Liver (tissue), 9 donors: Measurements from ENCODE around the gene WDR31. TPM values are rescaled to one million over a fixed set of nuclear protein-coding genes. Genes with fewer than 3 reads are reported as not detected.

Experiments used
- DNase-seq: peaks from one replicate; pipeline ENCODE4 v3.0.0-alpha.2; 2017; ENCODE audit warnings: low spot score
- H3K27ac ChIP-seq, 2 donors: one replicate each; pipeline ENCODE4 v1.7.0; 2013; ENCODE audit warnings: inconsistent platforms in 2 of 2, low read length in 2 of 2, control low read depth in 1 of 2, low read depth in 1 of 2, mild to moderate bottlenecking in 1 of 2
- H3K27me3 ChIP-seq, 4 donors: one replicate each; pipeline versions ENCODE4 v1.6.1 to v1.7.0; 2013; ENCODE audit warnings: low read length in 3 of 4, inconsistent platforms in 1 of 4, mild to moderate bottlenecking in 1 of 4, moderate library complexity in 1 of 4; ENCODE audit not compliant: control insufficient read depth in 4 of 4, insufficient read depth in 4 of 4
- H3K36me3 ChIP-seq, 4 donors: one replicate each; pipeline versions ENCODE4 v1.6.1 to v1.7.0; 2013; ENCODE audit warnings: low read length in 3 of 4, mild to moderate bottlenecking in 3 of 4, low read depth in 1 of 4, moderate library complexity in 1 of 4; ENCODE audit not compliant: control insufficient read depth in 4 of 4, insufficient read depth in 3 of 4
- H3K4me1 ChIP-seq, 4 donors: one replicate each; pipeline versions ENCODE4 v1.6.1 to v1.7.0; 2013; ENCODE audit warnings: low read length in 3 of 4, mild to moderate bottlenecking in 3 of 4, moderate library complexity in 1 of 4; ENCODE audit not compliant: control insufficient read depth in 4 of 4, insufficient read depth in 4 of 4
- H3K4me3 ChIP-seq, 3 donors: one replicate each; pipeline versions ENCODE4 v1.6.1 to v1.7.0; 2013; ENCODE audit warnings: low read length in 3 of 3, control low read depth in 1 of 3, low read depth in 1 of 3, mild to moderate bottlenecking in 1 of 3
- H3K9ac ChIP-seq, 2 donors: one replicate each; pipeline ENCODE4 v1.7.0; 2013; ENCODE audit warnings: low read length in 2 of 2, mild to moderate bottlenecking in 2 of 2, moderate library complexity in 2 of 2, control low read depth in 1 of 2, low read depth in 1 of 2
- H3K9me3 ChIP-seq, 4 donors: one replicate each; pipeline versions ENCODE4 v1.6.1 to v1.7.0; 2013; ENCODE audit warnings: low read length in 3 of 4; ENCODE audit not compliant: control insufficient read depth in 4 of 4
- CTCF ChIP-seq: fragments of 150-350 bp; IDR thresholded peaks from 2 replicates; pipeline ENCODE4 v1.5.1; 2017; ENCODE audit warnings: improper control_type of control experiment, low read depth, low read length; ENCODE audit not compliant: missing input control
- EGR1 ChIP-seq, 2 donors: IDR thresholded peaks; 2 replicates each; pipeline ENCODE4 v1.6.1; 2016 to 2018; ENCODE audit warnings: antibody characterized with exemption in 2 of 2, low read depth in 2 of 2
- FOXA1 ChIP-seq: IDR thresholded peaks from 2 replicates; pipeline ENCODE4 v1.6.1; 2016; ENCODE audit warnings: antibody characterized with exemption
- GABPA ChIP-seq, 2 donors: IDR thresholded peaks in 1 of 2; conservative IDR thresholded peaks in 1 of 2; 2 replicates each; pipeline ENCODE4 v1.6.1; 2016; ENCODE audit warnings: antibody characterized with exemption in 2 of 2, mild to moderate bottlenecking in 1 of 2, moderate library complexity in 1 of 2
- JUND ChIP-seq, 2 donors: IDR thresholded peaks; 2 replicates each; pipeline ENCODE4 v1.6.1; 2016; ENCODE audit warnings: antibody characterized with exemption in 2 of 2
- MAX ChIP-seq: IDR thresholded peaks from 2 replicates; pipeline ENCODE4 v1.6.1; 2016; ENCODE audit warnings: antibody characterized with exemption
- REST ChIP-seq: IDR thresholded peaks from 2 replicates; pipeline ENCODE4 v1.6.1; 2016; ENCODE audit warnings: antibody characterized with exemption, mild to moderate bottlenecking
- SP1 ChIP-seq: IDR thresholded peaks from 2 replicates; pipeline ENCODE4 v1.6.1; 2018; ENCODE audit warnings: antibody characterized with exemption, mild to moderate bottlenecking
- YY1 ChIP-seq: IDR thresholded peaks from 2 replicates; pipeline ENCODE4 v1.6.1; 2016; ENCODE audit warnings: antibody characterized with exemption, mild to moderate bottlenecking
- ZBTB33 ChIP-seq: IDR thresholded peaks from 2 replicates; pipeline ENCODE4 v1.6.1; 2016; ENCODE audit warnings: antibody characterized with exemption
- WGBS: extraction: QIAGEN DNeasy Blood & Tissue Kit; methylation state at CpG from one replicate; pipeline ENCODE4 v1.1.7; 2013; 5-methylcytosine and 5-hydroxymethylcytosine counted together
- polyA plus RNA-seq, 2 donors: library from polyadenylated mRNA; stranded (reverse) in 1 of 2; unstranded in 1 of 2; fragments of 200-250 nt in 1 of 2; fragments of >200 nt in 1 of 2; fragmentation: Nextera tagmentation in 1 of 2; extraction: Ambion mirVana in 1 of 2; gene quantifications; one replicate each; pipeline versions ENCODE4 v1.2.1 to v1.2.3, GENCODE V29; 2013 to 2015
- total RNA-seq, 2 donors: library from RNA; depleted of rRNA; stranded (reverse); fragments of >200 nt; gene quantifications; one replicate each; pipeline ENCODE4 v1.2.3, GENCODE V29; 2014
- donor health status: healthy.
- donor health status: healthy.
- donor health status: healthy.
- donor health status: healthy.
- donor health status: healthy.

Gene WDR31
- total and polyA plus RNA-seq, 4 donors: 1.1 to 3.2 (median 1.2) TPM

GRCh38 chr9:113345671-113346070 lies 5.6 kb upstream of the WDR31 start:
- Histone ChIP-seq H3K27me3 (no peaks in the 10 kb centered on the region), H3K27ac (no peak overlapping the region), H3K36me3 (no peaks in the 10 kb centered on the region), H3K4me3 (no peak overlapping the region), H3K4me1 (peaks cover 7 to 14% (median 10%) of the 10 kb centered on the region in 4 donors), H3K9ac (no peak overlapping the region), H3K9me3 (no peaks in the 10 kb centered on the region)
- no peak for TF ChIP-seq REST
- no peak for TF ChIP-seq CTCF
- no peak for TF ChIP-seq EGR1 (IDR thresholded peaks at IDR 0.05; ENCODE audit: low read depth in 2 of 2)
- TF ChIP-seq YY1: no peak
- DNase-seq: no peak
- 77% methylated on average over 1 of the region's 1 CpG for WGBS

GRCh38 chr9:113345190-113345589 lies 5.1 kb upstream of the WDR31 start:
- Histone ChIP-seq H3K27ac (no peak overlapping the region), H3K4me3 (no peak overlapping the region), H3K9ac (no peak overlapping the region), H3K4me1 (peaks cover 8 to 17% (median 14%) of the 10 kb centered on the region in 4 donors), H3K9me3 (no peaks in the 10 kb centered on the region), H3K36me3 (no peaks in the 10 kb centered on the region), H3K27me3 (no peaks in the 10 kb centered on the region)
- TF ChIP-seq FOXA1: no peak
- TF ChIP-seq ZBTB33: no peak
- no peak for TF ChIP-seq JUND (IDR thresholded peaks at IDR 0.05)
- TF ChIP-seq GABPA (IDR thresholded peaks at IDR 0.05 in 1 of 2, conservative IDR thresholded peaks at IDR 0.05 in 1 of 2): no peak
- no peak for TF ChIP-seq SP1
- no peak for TF ChIP-seq MAX
- no peak for DNase-seq
- whole genome bisulfite sequencing: 84% methylated on average over 2 of the region's 2 CpGs
